ENCODE data around the gene GPR150.

GRCh38 chr5:95646569-95647431 is 26.9 kb downstream of the GPR150 start, which contains the start of gene RFESD:
- TF ChIP-seq CTCF (IDR thresholded peaks at IDR 0.05) (peak in 3 of 6 experiments; percentile 29 to 41 (median 34)), POLR2A (IDR thresholded peaks at IDR 0.05) (peak; percentile 97 to 99)

Data from adrenal gland (tissue), 5 donors.